Urothelium cell line (cell line): ENCODE results near the gene HIVEP3.

ENCODE experiments used
- DNase-seq: peaks from one replicate; pipeline ENCODE4 v3.0.0; 2011; ENCODE audit warnings: low spot score, mixed read lengths
- FAIRE-seq: peaks from 2 replicates; lab custom pipeline; 2011; peaks lifted over from hg19 to GRCh38; lab: Jason Lieb, UNC

HIVEP3 gene

GRCh38 chr1:41483001-41483850 is 435.5 kb downstream of the HIVEP3 start:
- FAIRE-seq = peak; percentile 74
- DNase-seq = no peak

GRCh38 chr1:41482001-41482765 is 436.5 kb downstream of the HIVEP3 start:
- DNase-seq (peak; percentile 92), FAIRE-seq (peak; percentile 66)

DNA sequence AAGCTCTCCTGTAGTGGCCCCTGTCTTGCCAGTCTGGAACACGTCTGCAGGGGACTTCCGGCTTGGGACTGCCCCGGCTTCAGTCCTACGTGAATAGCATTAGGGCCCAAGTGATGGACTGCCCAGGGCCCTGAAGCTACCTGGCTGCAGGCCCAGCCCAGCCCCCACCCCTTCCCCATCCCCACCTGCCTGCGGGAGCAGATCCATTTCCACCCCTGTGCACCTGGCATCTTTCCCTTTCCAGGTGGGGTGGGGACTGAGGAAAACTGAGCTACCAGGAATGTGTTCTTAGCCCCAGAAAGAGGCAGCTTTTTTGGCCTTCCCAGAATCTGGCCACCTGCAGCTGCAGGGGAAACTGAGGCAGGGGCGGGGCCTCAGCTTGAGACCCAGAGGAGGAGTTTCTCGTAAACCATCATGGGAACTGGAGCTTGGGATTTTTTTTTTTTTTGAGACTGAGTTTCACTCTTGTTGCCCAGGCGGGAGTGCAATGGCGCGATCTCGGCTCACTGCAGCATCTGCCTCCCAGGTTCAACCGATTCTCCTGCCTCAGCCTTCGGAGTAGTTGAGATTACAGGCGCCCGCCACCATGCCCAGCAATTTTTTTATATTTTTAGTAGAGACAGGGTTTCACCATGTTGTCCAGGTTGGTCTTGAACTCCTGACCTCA is 437.5 kb downstream of the HIVEP3 start:
- DNase-seq = no peak
- FAIRE-seq = no peak

GRCh38 chr1:41480204-41481108 is 438.3 kb downstream of the HIVEP3 start:
- no peak for DNase-seq
- no peak for FAIRE-seq

- no peak for DNase-seq
- FAIRE-seq = no peak
These were observed 438.9 kb downstream of the HIVEP3 start for GRCh38 chr1:41479808-41480160.

DNA sequence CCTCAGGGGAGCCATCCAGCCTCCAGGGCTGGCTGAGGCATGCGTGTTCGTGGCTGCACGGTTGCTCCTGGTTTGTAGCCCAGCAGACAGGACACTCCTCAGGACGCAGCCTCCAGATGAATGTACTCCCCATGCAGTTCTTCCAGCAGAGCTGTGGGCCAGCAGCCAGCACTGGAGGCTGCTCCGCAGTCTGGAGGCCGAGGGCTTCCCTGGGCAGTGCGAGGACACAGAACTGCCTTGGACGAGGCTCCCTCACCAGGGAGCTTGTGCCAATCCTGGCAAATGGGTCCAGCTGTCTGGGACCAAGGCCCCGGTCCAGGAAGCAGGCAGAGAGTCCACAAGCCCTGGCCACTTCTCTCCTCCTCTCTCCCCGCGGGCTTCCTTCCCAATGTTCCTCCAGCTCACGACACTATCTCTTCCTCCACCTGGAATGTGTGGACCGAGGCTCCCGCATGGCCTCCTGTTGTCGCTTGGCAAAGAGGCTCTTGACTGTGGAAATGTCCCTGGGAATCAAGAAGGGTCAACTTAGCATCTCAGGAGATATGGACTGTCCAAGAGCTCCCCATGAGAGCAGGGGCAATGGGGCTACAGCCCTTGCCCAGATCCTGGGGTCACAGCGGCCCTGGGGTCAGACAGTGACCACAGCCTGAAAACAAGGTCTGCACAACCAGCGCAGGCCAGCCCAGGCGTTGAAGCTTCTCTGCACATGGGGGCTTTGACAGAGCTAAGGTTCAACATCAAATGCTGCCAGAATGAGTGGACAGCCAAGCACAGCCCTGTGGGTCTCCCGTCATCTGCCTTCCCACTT is 439.5 kb downstream of the HIVEP3 start:
- no peak for FAIRE-seq

GRCh38 chr1:41478118-41478748 is 440.5 kb downstream of the HIVEP3 start:
- FAIRE-seq = peak; percentile 37
- DNase-seq = no peak

More for the DNA sequence above, 439.5 kb downstream of the HIVEP3 start:
- DNase-seq = no peak

- no peak for DNase-seq
- FAIRE-seq = no peak
These were observed 441.8 kb downstream of the HIVEP3 start for GRCh38 chr1:41476807-41477361.

DNA sequence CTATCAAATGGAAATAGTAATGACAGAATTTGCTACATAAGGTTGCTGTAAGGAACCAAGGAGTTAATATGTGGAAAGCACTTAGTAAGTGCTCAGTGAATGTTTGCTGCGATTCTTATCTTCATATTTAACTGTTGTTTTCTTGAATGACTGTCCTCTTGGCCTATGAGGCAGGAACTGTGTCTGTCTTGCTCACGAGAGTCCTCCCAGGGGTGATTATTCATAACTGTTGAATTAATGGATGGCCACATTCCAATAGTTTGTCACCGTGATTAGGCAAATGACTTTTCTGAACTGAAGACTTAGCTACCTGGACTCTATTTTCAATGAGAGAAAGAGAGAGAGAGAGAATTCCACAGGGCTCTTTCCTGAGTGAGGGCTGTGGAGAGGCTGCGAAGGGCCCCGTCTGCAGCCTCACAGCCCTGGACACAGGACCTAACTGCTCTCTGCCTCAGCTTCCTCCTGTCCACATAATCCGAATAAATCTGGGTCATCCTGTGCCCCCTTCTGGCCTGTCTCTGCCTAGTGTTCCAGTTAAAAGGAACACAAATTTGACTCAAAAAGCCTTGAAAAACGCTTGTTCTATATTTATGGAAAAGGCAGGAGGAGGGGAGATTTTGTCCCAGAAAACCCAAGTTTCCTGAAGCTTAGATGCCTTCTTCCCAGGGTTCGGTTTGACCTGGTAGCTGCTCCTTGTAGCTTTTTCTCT is 442.7 kb downstream of the HIVEP3 start:
- FAIRE-seq (no peak), DNase-seq (no peak)

DNA sequence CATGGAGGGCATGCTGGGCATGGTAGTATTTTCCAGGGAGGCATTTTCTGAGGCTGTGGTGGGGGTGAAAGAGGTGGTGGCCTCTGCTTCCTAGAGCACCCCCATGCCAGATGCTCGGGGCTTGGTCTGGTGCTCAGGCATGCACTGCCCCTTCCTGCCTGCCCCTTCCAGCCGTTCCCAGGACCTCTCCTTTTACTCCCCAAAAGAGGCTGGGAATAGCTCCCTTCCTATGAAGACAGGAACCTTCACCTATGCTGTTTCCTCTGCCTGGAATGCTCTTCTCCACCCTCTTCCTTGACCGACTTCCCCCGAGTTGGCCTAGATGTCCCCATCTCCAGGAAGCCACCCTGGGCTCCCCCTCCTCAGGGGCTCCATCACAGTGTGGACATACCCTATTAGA is 443.4 kb downstream of the HIVEP3 start:
- no peak for DNase-seq
- no peak for FAIRE-seq

GRCh38 chr1:41474490-41475271 is 444.0 kb downstream of the HIVEP3 start:
- DNase-seq = no peak
- no peak for FAIRE-seq

- FAIRE-seq (no peak), DNase-seq (no peak)
These were observed 444.9 kb downstream of the HIVEP3 start for GRCh38 chr1:41473738-41474362.

DNA sequence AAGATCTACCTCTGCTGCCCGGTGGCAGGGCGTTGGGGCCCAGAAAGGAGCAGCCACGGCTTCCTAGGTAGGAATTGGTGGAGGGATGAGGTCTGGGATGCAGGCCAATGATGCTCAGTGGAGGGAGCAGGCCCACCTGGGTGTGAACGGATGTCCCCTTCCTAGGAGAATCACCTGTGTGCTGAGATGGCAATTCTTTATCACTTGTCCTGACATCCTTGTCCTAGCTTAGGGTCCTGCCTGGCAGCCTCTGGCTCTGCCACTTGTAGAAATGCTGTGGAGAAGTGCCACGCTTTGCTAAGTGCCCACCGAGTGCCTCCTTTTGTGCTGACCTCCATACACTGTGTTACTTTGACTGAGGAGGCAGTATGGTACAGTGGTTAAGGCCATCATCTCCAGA is 447.1 kb downstream of the HIVEP3 start:
- no peak for FAIRE-seq
- DNase-seq = no peak

DNA sequence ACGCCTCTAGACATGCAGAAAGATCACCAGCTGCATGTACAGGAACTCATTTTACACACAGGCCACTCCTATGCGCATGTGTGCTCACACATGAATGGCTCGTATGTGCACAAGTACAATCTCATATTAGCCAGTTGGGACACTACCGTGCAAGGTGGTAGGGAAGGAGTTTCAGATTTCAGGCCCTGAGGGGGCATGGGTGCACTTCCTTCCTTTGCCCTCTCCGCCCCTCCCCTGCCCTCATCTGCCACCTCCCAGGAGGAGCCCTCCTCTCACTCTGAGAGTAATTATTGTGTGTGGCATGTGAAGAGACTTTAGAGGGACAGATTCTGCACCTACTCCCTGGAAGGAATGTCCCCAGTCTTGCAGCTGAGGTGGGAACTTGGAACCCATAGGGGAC is 449.0 kb downstream of the HIVEP3 start:
- DNase-seq (no peak), FAIRE-seq (no peak)

- no peak for FAIRE-seq
These were observed 450.5 kb downstream of the HIVEP3 start for GRCh38 chr1:41468122-41468762.

DNA sequence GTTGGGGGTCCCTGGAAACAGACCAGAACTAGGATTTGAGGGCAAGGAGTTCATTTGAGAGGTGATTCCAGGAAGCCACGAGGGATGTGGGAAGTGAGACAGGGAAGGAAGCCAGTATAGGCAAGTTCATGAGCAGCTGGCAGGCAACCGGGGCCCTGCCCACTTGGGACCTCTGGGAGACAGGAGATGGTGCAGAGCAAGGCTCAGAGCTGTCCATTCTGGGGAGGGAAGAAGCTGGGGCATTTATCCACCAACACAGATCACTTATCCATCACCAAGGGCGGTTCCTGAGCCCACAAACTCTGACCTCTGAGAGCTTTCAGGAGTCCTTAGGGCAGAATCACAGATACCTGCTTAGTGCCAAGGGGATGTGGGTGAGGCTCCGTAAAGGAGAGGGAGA is 451.0 kb downstream of the HIVEP3 start:
- no peak for FAIRE-seq
- DNase-seq = no peak

More at GRCh38 chr1:41468122-41468762, 450.5 kb downstream of the HIVEP3 start:
- DNase-seq = no peak

- FAIRE-seq (no peak), DNase-seq (no peak)
These were observed 452.6 kb downstream of the HIVEP3 start for GRCh38 chr1:41466146-41466545.
